ENCODE data around the gene SCEL.
"Not testable (repeated sequence)": the region's sequence is repeated elsewhere in the genome, so short reads cannot be mapped to it uniquely, and the experiment has no call there.

Gene SCEL

GRCh38 chr13:77535448-77535847 lies at the start of gene SCEL:
Gene SCEL (plus strand): TSS chr13:77535706. CDS start chr13:77555876, 20,170 bp downstream.
- no peak for DNase-seq (ENCODE audit: low read depth)

- DNase-seq (ENCODE audit: low read depth), result no peak
These were observed 45.8 kb upstream of the SCEL start for GRCh38 chr13:77489566-77490337.

GRCh38 chr13:77492982-77493381 lies 42.5 kb upstream of the SCEL start:
- DNase-seq (ENCODE audit: low read depth), result no peak

GRCh38 chr13:77494226-77494625 lies 41.3 kb upstream of the SCEL start:
- DNase-seq (ENCODE audit: low read depth), result no peak

- DNase-seq (ENCODE audit: low read depth), result no peak
These were observed 38.2 kb upstream of the SCEL start for GRCh38 chr13:77497350-77497749.

- no peak for DNase-seq (ENCODE audit: low read depth)
These were observed 37.7 kb upstream of the SCEL start for GRCh38 chr13:77497835-77498234.

GRCh38 chr13:77502104-77502720 lies 33.3 kb upstream of the SCEL start:
- no peak for DNase-seq (ENCODE audit: low read depth)

GRCh38 chr13:77503398-77503797 lies 32.1 kb upstream of the SCEL start:
- DNase-seq (ENCODE audit: low read depth), result no peak

- DNase-seq (ENCODE audit: low read depth), result no peak
These were observed 28.6 kb upstream of the SCEL start for GRCh38 chr13:77506874-77507273.

- no peak for DNase-seq (ENCODE audit: low read depth)
These were observed 27.4 kb upstream of the SCEL start for GRCh38 chr13:77507931-77508776.

GRCh38 chr13:77508959-77509620 lies 26.4 kb upstream of the SCEL start:
- no peak for DNase-seq (ENCODE audit: low read depth)

GRCh38 chr13:77510156-77510555 lies 25.4 kb upstream of the SCEL start:
- no peak for DNase-seq (ENCODE audit: low read depth)

GRCh38 chr13:77511552-77511951 lies 24.0 kb upstream of the SCEL start:
- no peak for DNase-seq (ENCODE audit: low read depth)

GRCh38 chr13:77513719-77514335 lies 21.7 kb upstream of the SCEL start:
- DNase-seq (ENCODE audit: low read depth), result no peak

GRCh38 chr13:77514336-77514726 lies 21.2 kb upstream of the SCEL start:
- DNase-seq (ENCODE audit: low read depth), result no peak

GRCh38 chr13:77515785-77516184 lies 19.7 kb upstream of the SCEL start:
- no peak for DNase-seq (ENCODE audit: low read depth)

GRCh38 chr13:77516342-77516789 lies 19.1 kb upstream of the SCEL start:
- no peak for DNase-seq (ENCODE audit: low read depth)

GRCh38 chr13:77518266-77518665 lies 17.2 kb upstream of the SCEL start:
- no peak for DNase-seq (ENCODE audit: low read depth)

- DNase-seq (ENCODE audit: low read depth), result not testable (repeated sequence)
These were observed 16.1 kb upstream of the SCEL start for GRCh38 chr13:77519396-77519795.

GRCh38 chr13:77519808-77520207 lies 15.7 kb upstream of the SCEL start:
- no peak for DNase-seq (ENCODE audit: low read depth)

- no peak for DNase-seq (ENCODE audit: low read depth)
These were observed 14.3 kb upstream of the SCEL start for GRCh38 chr13:77521194-77521593.
